ENCODE data around the gene RCAN2. TPM values are rescaled to one million over a fixed set of nuclear protein-coding genes. Genes with fewer than 3 reads are reported as not detected.

The RCAN2 gene
- total and polyA plus RNA-seq, 8 donors: 1.7 to 19.0 (median 3.4) TPM

GRCh38 chr6:46184114-46184513 lies 307.1 kb downstream of the RCAN2 start:
- intact Hi-C loops (cut with DNase I): no loop called here
- no peaks in the 10 kb centered on the region for H3K36me3 ChIP-seq
- peak in 2 of 6 donors; percentile 7 to 18 for DNase-seq
- H3K4me3 ChIP-seq: no peak overlapping the region
- WGBS, 2 donors: 54 to 58% methylated on average over 4 of the region's 4 CpGs
- H3K9me3 ChIP-seq: no peaks in the 10 kb centered on the region
- peak in 1 of 4 donors; percentile 30 for ATAC-seq
- H3K4me1 ChIP-seq: no peaks in the 10 kb centered on the region
- no peak for FAIRE-seq
- H3K27me3 ChIP-seq: no peaks in the 10 kb centered on the region
- TF ChIP-seq, protein P1, sequence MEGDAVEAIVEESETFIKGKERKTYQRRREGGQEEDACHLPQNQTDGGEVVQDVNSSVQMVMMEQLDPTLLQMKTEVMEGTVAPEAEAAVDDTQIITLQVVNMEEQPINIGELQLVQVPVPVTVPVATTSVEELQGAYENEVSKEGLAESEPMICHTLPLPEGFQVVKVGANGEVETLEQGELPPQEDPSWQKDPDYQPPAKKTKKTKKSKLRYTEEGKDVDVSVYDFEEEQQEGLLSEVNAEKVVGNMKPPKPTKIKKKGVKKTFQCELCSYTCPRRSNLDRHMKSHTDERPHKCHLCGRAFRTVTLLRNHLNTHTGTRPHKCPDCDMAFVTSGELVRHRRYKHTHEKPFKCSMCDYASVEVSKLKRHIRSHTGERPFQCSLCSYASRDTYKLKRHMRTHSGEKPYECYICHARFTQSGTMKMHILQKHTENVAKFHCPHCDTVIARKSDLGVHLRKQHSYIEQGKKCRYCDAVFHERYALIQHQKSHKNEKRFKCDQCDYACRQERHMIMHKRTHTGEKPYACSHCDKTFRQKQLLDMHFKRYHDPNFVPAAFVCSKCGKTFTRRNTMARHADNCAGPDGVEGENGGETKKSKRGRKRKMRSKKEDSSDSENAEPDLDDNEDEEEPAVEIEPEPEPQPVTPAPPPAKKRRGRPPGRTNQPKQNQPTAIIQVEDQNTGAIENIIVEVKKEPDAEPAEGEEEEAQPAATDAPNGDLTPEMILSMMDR (IDR thresholded peaks at IDR 0.05): no peak
- no peak overlapping the region for H3K27ac ChIP-seq

GRCh38 chr6:46175976-46176375 lies 315.3 kb downstream of the RCAN2 start:
- TF ChIP-seq, protein P1 (IDR thresholded peaks at IDR 0.05): no peak
- 78 to 80% methylated on average over 3 of the region's 3 CpGs for WGBS, 2 donors

GRCh38 chr6:46175446-46175845 lies 315.8 kb downstream of the RCAN2 start:
- peaks cover 0 to 4% (median 0%) of the 10 kb centered on the region in 3 donors for H3K4me1 ChIP-seq
- no peak overlapping the region for H3K27ac ChIP-seq
- H3K9me3 ChIP-seq: no peaks in the 10 kb centered on the region
- H3K4me3 ChIP-seq: no peak overlapping the region
- intact Hi-C loops (cut with DNase I): no loop called here
- no peaks in the 10 kb centered on the region for H3K36me3 ChIP-seq
- no peaks in the 10 kb centered on the region for H3K27me3 ChIP-seq
- DNase-seq: no peak
- ATAC-seq: no peak
- TF ChIP-seq, protein P1 (IDR thresholded peaks at IDR 0.05): no peak
- FAIRE-seq: no peak
- WGBS, 2 donors: 87 to 91% methylated on average over 4 of the region's 4 CpGs

More at GRCh38 chr6:46175976-46176375, 315.3 kb downstream of the RCAN2 start:
- DNase-seq: no peak
- Histone ChIP-seq H3K4me1 (peaks cover 0 to 4% (median 0%) of the 10 kb centered on the region in 3 donors), H3K27ac (no peak overlapping the region), H3K36me3 (no peaks in the 10 kb centered on the region), H3K9me3 (no peaks in the 10 kb centered on the region), H3K27me3 (no peaks in the 10 kb centered on the region), H3K4me3 (no peak overlapping the region)
- no peak for ATAC-seq
- FAIRE-seq: no peak
- intact Hi-C loops (cut with DNase I): no loop called here

DNA sequence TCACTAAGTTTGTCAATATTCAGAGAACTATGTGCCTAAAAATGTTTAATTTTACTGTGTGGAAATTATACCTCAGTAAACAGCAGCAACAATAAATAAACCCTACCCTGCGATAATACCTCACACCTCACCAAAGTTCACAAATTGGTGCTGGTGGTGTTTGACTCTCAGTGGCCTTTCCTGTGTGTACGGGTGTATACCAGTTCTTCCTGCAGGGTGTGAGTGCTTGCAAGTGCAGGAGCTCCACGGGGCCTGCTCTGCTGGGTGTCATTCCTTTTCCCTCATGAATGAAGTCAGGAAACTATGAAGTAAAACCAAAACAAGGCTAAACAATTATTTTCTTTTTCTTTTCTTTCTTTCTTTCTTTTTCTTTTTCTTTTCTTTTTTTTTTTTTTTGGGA lies 316.3 kb downstream of the RCAN2 start:
- FAIRE-seq: no peak

GRCh38 chr6:46172176-46172575 lies 319.1 kb downstream of the RCAN2 start:
- WGBS, 2 donors: 84 to 92% methylated on average over 4 of the region's 4 CpGs
- Histone ChIP-seq H3K9me3 (no peaks in the 10 kb centered on the region), H3K36me3 (no peaks in the 10 kb centered on the region), H3K27ac (no peak overlapping the region), H3K4me1 (peaks cover 0 to 4% (median 0%) of the 10 kb centered on the region in 3 donors), H3K27me3 (no peaks in the 10 kb centered on the region), H3K4me3 (no peak overlapping the region)
- DNase-seq (no peak), ATAC-seq (no peak), FAIRE-seq (no peak)
- TF ChIP-seq, protein P1 (IDR thresholded peaks at IDR 0.05): no peak
- intact Hi-C loops (cut with DNase I): no loop called here

More for the DNA sequence above, 316.3 kb downstream of the RCAN2 start:
- Histone ChIP-seq H3K4me3 (no peak overlapping the region), H3K9me3 (no peaks in the 10 kb centered on the region), H3K36me3 (no peaks in the 10 kb centered on the region), H3K27ac (no peak overlapping the region), H3K27me3 (no peaks in the 10 kb centered on the region), H3K4me1 (peaks cover 0 to 4% (median 0%) of the 10 kb centered on the region in 3 donors)
- ATAC-seq (no peak), DNase-seq (no peak)
- intact Hi-C loops (cut with DNase I): no loop called here
- TF ChIP-seq, protein P1 (IDR thresholded peaks at IDR 0.05): no peak
- 73 to 87% methylated on average over 3 of the region's 3 CpGs for WGBS, 2 donors

Other genes starting within 250 kb of the RCAN2 start
- 1 to 10 TPM; 1.3 to 7.8 (median 3.4) TPM for gene CYP39A1, start 161.4 kb upstream of the RCAN2 start, total RNA-seq
- gene CYP39A1, start 161.4 kb upstream of the RCAN2 start, polyA plus RNA-seq: 1 to 10 TPM; 3.0 to 7.3 TPM
- gene SLC25A27, start 161.5 kb upstream of the RCAN2 start, total RNA-seq: 10 to 100 TPM in 3 of 6 donors, 1 to 10 TPM in 3; 3.3 to 15.4 (median 8.9) TPM
- gene SLC25A27, start 161.5 kb upstream of the RCAN2 start, polyA plus RNA-seq: 10 to 100 TPM; 39.0 to 63.2 TPM
- gene TDRD6, start 196.4 kb upstream of the RCAN2 start, total RNA-seq: under 1 TPM; 0.06 to 0.79 (median 0.29) TPM
- gene TDRD6, start 196.4 kb upstream of the RCAN2 start, polyA plus RNA-seq: 1 to 10 TPM in 1 of 2 donors, under 1 TPM in 1; 0.42 to 1.2 TPM
- gene PLA2G7, start 243.9 kb upstream of the RCAN2 start, total RNA-seq: 1 to 10 TPM in 2 of 6 donors, under 1 TPM in 2, not detected in 2; 0.09 to 8.1 (median 1.3) TPM
- under 1 TPM; 0.16 to 0.19 TPM for gene PLA2G7, start 243.9 kb upstream of the RCAN2 start, polyA plus RNA-seq

All from pancreas (tissue), 10 donors.